ENCODE measurements around the gene DCBLD1. TPM values are rescaled to one million over a fixed set of nuclear protein-coding genes. Genes with fewer than 3 reads are reported as not detected.

The DCBLD1 gene
- total and polyA plus RNA-seq, 2 of the 13 experiments (the other 11 are each of a cell fraction or from before 2014, with no cell fraction given): 23.2 to 41.5 TPM

- TF ChIP-seq ZNF547 (CRISPR knock-in tag; IDR thresholded peaks at IDR 0.05) (no peak), FOXA3 (CRISPR knock-in tag; IDR thresholded peaks at IDR 0.05) (peak; percentile 38; the same call in 1 of the 2 replicates), FOXK1 (CRISPR knock-in tag; IDR thresholded peaks at IDR 0.05; ENCODE audit: borderline replicate concordance, low read depth) (no peak), ZSCAN31 (CRISPR knock-in tag; IDR thresholded peaks at IDR 0.05; ENCODE audit: low read depth) (no peak), ZNF839 (CRISPR knock-in tag; IDR thresholded peaks at IDR 0.05; ENCODE audit: borderline replicate concordance) (no peak), ELF3 (CRISPR knock-in tag; IDR thresholded peaks at IDR 0.05) (peak; percentile 34; the same call in 1 of the 2 replicates), ZFY (CRISPR knock-in tag; IDR thresholded peaks at IDR 0.05) (peak; percentile 36; the same call in 1 of the 2 replicates), MYC (CRISPR knock-in tag; IDR thresholded peaks at IDR 0.05; ENCODE audit: borderline replicate concordance) (no peak), NCOA2 (CRISPR knock-in tag; IDR thresholded peaks at IDR 0.05) (peak; percentile 47), SP5 (CRISPR knock-in tag; IDR thresholded peaks at IDR 0.05; ENCODE audit: borderline replicate concordance, low read depth) (no peak), TOE1 (CRISPR knock-in tag; IDR thresholded peaks at IDR 0.05) (no peak), KMT2A (CRISPR knock-in tag; IDR thresholded peaks at IDR 0.05) (no peak), SNRNP70 (IDR thresholded peaks at IDR 0.05; ENCODE audit: low read depth, low read length) (no peak), ZNF850 (CRISPR knock-in tag; conservative IDR thresholded peaks at IDR 0.05) (no peak), ZMYM2 (CRISPR knock-in tag; IDR thresholded peaks at IDR 0.05) (no peak), ZNF558 (CRISPR knock-in tag; IDR thresholded peaks at IDR 0.05; ENCODE audit: borderline replicate concordance) (no peak), NFIC (IDR thresholded peaks at IDR 0.05; ENCODE audit: low read length) (no peak), MEIS2 (CRISPR knock-in tag; IDR thresholded peaks at IDR 0.05) (no peak), ZNF30 (CRISPR knock-in tag; IDR thresholded peaks at IDR 0.05) (no peak), ZSCAN12 (CRISPR knock-in tag; IDR thresholded peaks at IDR 0.05) (no peak), DNMT1 (CRISPR knock-in tag; IDR thresholded peaks at IDR 0.05) (no peak), NR2F1 (CRISPR knock-in tag; IDR thresholded peaks at IDR 0.05) (no peak), ZNF329 (CRISPR knock-in tag; IDR thresholded peaks at IDR 0.05; ENCODE audit: low read depth) (no peak), ZNF564 (CRISPR knock-in tag; IDR thresholded peaks at IDR 0.05) (no peak), TCF7 (IDR thresholded peaks at IDR 0.05; ENCODE audit: low read depth) (peak; percentile 52; the same call in 1 of the 2 replicates), TARDBP (CRISPR knock-in tag; IDR thresholded peaks at IDR 0.05) (peak; percentile 51; the same call in 1 of the 2 replicates)
- TF ChIP-seq, protein P1, sequence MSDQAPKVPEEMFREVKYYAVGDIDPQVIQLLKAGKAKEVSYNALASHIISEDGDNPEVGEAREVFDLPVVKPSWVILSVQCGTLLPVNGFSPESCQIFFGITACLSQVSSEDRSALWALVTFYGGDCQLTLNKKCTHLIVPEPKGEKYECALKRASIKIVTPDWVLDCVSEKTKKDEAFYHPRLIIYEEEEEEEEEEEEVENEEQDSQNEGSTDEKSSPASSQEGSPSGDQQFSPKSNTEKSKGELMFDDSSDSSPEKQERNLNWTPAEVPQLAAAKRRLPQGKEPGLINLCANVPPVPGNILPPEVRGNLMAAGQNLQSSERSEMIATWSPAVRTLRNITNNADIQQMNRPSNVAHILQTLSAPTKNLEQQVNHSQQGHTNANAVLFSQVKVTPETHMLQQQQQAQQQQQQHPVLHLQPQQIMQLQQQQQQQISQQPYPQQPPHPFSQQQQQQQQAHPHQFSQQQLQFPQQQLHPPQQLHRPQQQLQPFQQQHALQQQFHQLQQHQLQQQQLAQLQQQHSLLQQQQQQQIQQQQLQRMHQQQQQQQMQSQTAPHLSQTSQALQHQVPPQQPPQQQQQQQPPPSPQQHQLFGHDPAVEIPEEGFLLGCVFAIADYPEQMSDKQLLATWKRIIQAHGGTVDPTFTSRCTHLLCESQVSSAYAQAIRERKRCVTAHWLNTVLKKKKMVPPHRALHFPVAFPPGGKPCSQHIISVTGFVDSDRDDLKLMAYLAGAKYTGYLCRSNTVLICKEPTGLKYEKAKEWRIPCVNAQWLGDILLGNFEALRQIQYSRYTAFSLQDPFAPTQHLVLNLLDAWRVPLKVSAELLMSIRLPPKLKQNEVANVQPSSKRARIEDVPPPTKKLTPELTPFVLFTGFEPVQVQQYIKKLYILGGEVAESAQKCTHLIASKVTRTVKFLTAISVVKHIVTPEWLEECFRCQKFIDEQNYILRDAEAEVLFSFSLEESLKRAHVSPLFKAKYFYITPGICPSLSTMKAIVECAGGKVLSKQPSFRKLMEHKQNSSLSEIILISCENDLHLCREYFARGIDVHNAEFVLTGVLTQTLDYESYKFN (CRISPR knock-in tag; conservative IDR thresholded peaks at IDR 0.05): no peak
- TF ChIP-seq, protein P2, sequence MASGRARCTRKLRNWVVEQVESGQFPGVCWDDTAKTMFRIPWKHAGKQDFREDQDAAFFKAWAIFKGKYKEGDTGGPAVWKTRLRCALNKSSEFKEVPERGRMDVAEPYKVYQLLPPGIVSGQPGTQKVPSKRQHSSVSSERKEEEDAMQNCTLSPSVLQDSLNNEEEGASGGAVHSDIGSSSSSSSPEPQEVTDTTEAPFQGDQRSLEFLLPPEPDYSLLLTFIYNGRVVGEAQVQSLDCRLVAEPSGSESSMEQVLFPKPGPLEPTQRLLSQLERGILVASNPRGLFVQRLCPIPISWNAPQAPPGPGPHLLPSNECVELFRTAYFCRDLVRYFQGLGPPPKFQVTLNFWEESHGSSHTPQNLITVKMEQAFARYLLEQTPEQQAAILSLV (CRISPR knock-in tag; IDR thresholded peaks at IDR 0.05; ENCODE audit: borderline replicate concordance): no peak
Observed at GRCh38 chr6:117501722-117502121, 19.2 kb downstream of the DCBLD1 start (continued).
